Measurements from ENCODE around the gene ABCA3. TPM values are rescaled to one million over a fixed set of nuclear protein-coding genes. Genes with fewer than 3 reads are reported as not detected.

ABCA3 gene
- polyA plus RNA-seq, 1 experiment: 3.8 TPM

- DNase-seq (ENCODE audit: low read depth): no peak
- TF ChIP-seq CTCF (IDR thresholded peaks at IDR 0.05; ENCODE audit: insufficient read depth, low read depth, low read length): no peak
- Histone ChIP-seq H3K27me3 (ENCODE audit: control insufficient read depth, insufficient read depth, low read length) (no peaks in the 10 kb centered on the region; the same call in 1 of the 2 replicates), H3K4me3 (ENCODE audit: low read depth, low read length) (no peak overlapping the region), H3K36me3 (ENCODE audit: control insufficient read depth, insufficient read depth, low read length) (no peaks in the 10 kb centered on the region)
- ChIA-PET POLR2A (no interaction called here), CTCF (interaction anchor here (1.6 kb wide), 1 partner anchor 28 kb away, joined by 3 read pairs; no protein-coding TSS in a partner anchor)
These were observed 7.3 kb downstream of the ABCA3 start for GRCh38 chr16:2333231-2333630.

GRCh38 chr16:2331931-2332267 lies 8.6 kb downstream of the ABCA3 start:
- TF ChIP-seq CTCF (IDR thresholded peaks at IDR 0.05; ENCODE audit: insufficient read depth, low read depth, low read length): no peak
- H3K27me3 ChIP-seq (ENCODE audit: control insufficient read depth, insufficient read depth, low read length): no peaks in the 10 kb centered on the region; the same call in 1 of the 2 replicates
- ChIA-PET CTCF (interaction anchor here (1.0 to 1.6 kb wide), 2 partner anchors 8 to 26 kb away, joined by 3 to 6 read pairs; partner anchors contain the start of gene ABCA3), POLR2A (no interaction called here)
- no peak for DNase-seq (ENCODE audit: low read depth)
- no peak overlapping the region for H3K4me3 ChIP-seq (ENCODE audit: low read depth, low read length)
- H3K36me3 ChIP-seq (ENCODE audit: control insufficient read depth, insufficient read depth, low read length): no peaks in the 10 kb centered on the region

- no peak overlapping the region for H3K4me3 ChIP-seq (ENCODE audit: low read depth, low read length)
- no peaks in the 10 kb centered on the region for H3K36me3 ChIP-seq (ENCODE audit: control insufficient read depth, insufficient read depth, low read length)
- no peak for TF ChIP-seq CTCF (IDR thresholded peaks at IDR 0.05; ENCODE audit: insufficient read depth, low read depth, low read length)
- no peaks in the 10 kb centered on the region; the same call in 1 of the 2 replicates for H3K27me3 ChIP-seq (ENCODE audit: control insufficient read depth, insufficient read depth, low read length)
- POLR2A ChIA-PET: no interaction called here
- no peak for DNase-seq (ENCODE audit: low read depth)
- CTCF ChIA-PET: interaction anchor here (1.0 kb wide), 1 partner anchor 9 kb away, joined by 6 read pairs; the partner anchor contains the start of gene ABCA3
These were observed 9.2 kb downstream of the ABCA3 start for GRCh38 chr16:2331199-2331930.

GRCh38 chr16:2329532-2329931 lies 11.0 kb downstream of the ABCA3 start:
- Histone ChIP-seq H3K4me3 (ENCODE audit: low read depth, low read length) (no peak overlapping the region), H3K36me3 (ENCODE audit: control insufficient read depth, insufficient read depth, low read length) (no peaks in the 10 kb centered on the region), H3K27me3 (ENCODE audit: control insufficient read depth, insufficient read depth, low read length) (peaks cover 3% of the 10 kb centered on the region)
- TF ChIP-seq CTCF (IDR thresholded peaks at IDR 0.05; ENCODE audit: insufficient read depth, low read depth, low read length): no peak
- POLR2A ChIA-PET: no interaction called here
- CTCF ChIA-PET: interaction anchor here (1.0 kb wide), 1 partner anchor 8 kb away, joined by 4 read pairs; no protein-coding TSS in a partner anchor
- no peak for DNase-seq (ENCODE audit: low read depth)

- DNase-seq (ENCODE audit: low read depth): no peak
- CTCF ChIA-PET: interaction anchor here (1.0 kb wide), 1 partner anchor 9 kb away, joined by 4 read pairs; no protein-coding TSS in a partner anchor
- no peaks in the 10 kb centered on the region for H3K36me3 ChIP-seq (ENCODE audit: control insufficient read depth, insufficient read depth, low read length)
- POLR2A ChIA-PET: no interaction called here
- H3K27me3 ChIP-seq (ENCODE audit: control insufficient read depth, insufficient read depth, low read length): peaks cover 5% of the 10 kb centered on the region
- no peak overlapping the region for H3K4me3 ChIP-seq (ENCODE audit: low read depth, low read length)
- TF ChIP-seq CTCF (IDR thresholded peaks at IDR 0.05; ENCODE audit: insufficient read depth, low read depth, low read length): no peak
These were observed 12.1 kb downstream of the ABCA3 start for GRCh38 chr16:2328428-2328827.
